Sigmoid colon (tissue), 4 donors: ENCODE data around the gene AP4S1.

Experiments used
- EP300 ChIP-seq, 4 donors: sonication (generic); formaldehyde crosslinking; IDR thresholded peaks; one replicate each; pipeline ENCODE4 v1.6.1; 2017; ENCODE audit warnings: antibody characterized with exemption in 4 of 4
- POLR2A ChIP-seq, 2 donors: fragments of 450-650 bp; IDR thresholded peaks; one replicate each; pipeline ENCODE4 v1.6.1; 2016; ENCODE audit warnings: antibody characterized with exemption in 2 of 2, mild to moderate bottlenecking in 2 of 2, moderate library complexity in 2 of 2
- POLR2AphosphoS5 ChIP-seq, 4 donors: sonication (generic); formaldehyde crosslinking; IDR thresholded peaks; one replicate each; pipeline ENCODE4 v1.6.1; 2017; ENCODE audit warnings: antibody characterized with exemption in 4 of 4
- TF ChIP-seq, protein P1 (sequence below), 4 experiments: fragments of 450-650 bp in 3 of 4; fragments of 200-600 bp in 1 of 4; IDR thresholded peaks; one replicate each; pipeline ENCODE4 v1.5.1; 2016 to 2019; ENCODE audit warnings: antibody characterized with exemption in 4 of 4, mild to moderate bottlenecking in 3 of 4, moderate library complexity in 2 of 4

DNA sequence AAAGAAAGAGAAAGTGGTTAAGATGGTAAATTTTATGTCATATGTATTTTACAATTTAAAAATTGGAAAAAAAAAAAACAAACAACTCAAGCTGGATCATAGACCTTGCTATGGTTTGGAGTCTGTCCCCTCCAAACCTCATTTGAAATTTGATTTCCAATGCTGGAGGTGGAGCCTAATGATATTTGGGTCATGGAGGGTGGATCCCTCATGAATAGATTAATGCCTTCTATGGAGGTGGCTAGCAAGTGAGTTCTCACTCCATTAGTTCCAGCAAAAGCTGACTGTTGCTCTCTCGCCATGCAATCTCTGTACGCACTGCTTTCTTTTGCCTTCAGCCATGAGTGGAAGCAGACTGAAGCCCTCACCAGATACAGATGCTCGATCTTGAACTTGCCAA lies 22.2 kb upstream of the AP4S1 start:
- TF ChIP-seq, protein P1, sequence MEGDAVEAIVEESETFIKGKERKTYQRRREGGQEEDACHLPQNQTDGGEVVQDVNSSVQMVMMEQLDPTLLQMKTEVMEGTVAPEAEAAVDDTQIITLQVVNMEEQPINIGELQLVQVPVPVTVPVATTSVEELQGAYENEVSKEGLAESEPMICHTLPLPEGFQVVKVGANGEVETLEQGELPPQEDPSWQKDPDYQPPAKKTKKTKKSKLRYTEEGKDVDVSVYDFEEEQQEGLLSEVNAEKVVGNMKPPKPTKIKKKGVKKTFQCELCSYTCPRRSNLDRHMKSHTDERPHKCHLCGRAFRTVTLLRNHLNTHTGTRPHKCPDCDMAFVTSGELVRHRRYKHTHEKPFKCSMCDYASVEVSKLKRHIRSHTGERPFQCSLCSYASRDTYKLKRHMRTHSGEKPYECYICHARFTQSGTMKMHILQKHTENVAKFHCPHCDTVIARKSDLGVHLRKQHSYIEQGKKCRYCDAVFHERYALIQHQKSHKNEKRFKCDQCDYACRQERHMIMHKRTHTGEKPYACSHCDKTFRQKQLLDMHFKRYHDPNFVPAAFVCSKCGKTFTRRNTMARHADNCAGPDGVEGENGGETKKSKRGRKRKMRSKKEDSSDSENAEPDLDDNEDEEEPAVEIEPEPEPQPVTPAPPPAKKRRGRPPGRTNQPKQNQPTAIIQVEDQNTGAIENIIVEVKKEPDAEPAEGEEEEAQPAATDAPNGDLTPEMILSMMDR (IDR thresholded peaks at IDR 0.05) = no peak
- TF ChIP-seq POLR2A (IDR thresholded peaks at IDR 0.05) = no peak
- no peak for TF ChIP-seq EP300 (IDR thresholded peaks at IDR 0.05)
- no peak for TF ChIP-seq POLR2AphosphoS5 (IDR thresholded peaks at IDR 0.05)
